Neural crest cell (in vitro differentiated cells): ENCODE measurements around the gene SYK. TPM values are rescaled to one million over a fixed set of nuclear protein-coding genes. Genes with fewer than 3 reads are reported as not detected.
A peak's percentile ranks its signal among the peaks of the same experiment; 100 is the strongest.

ENCODE experiments used
- DNase-seq: peaks from one replicate; pipeline ENCODE4 v3.0.0; 2021; ENCODE audit warnings: low read depth, mixed read lengths, low spot score
- H3K27ac Mint-ChIP-seq: one replicate; pipeline ENCODE4 v1.8.0; 2021; ENCODE audit warnings: mild to moderate bottlenecking, mixed read lengths; ENCODE audit not compliant: unreplicated experiment
- H3K27me3 Mint-ChIP-seq: 2 replicates; pipeline ENCODE4 v1.8.0; 2021; ENCODE audit warnings: low read depth, mild to moderate bottlenecking, mixed read lengths
- H3K36me3 Mint-ChIP-seq: 2 replicates; pipeline ENCODE4 v1.8.0; 2021; ENCODE audit warnings: low read depth, mild to moderate bottlenecking, mixed read lengths
- H3K4me1 Mint-ChIP-seq: 2 replicates; pipeline ENCODE4 v1.8.0; 2021; ENCODE audit warnings: mixed read lengths
- H3K4me3 Mint-ChIP-seq: one replicate; pipeline ENCODE4 v1.8.0; 2021; ENCODE audit warnings: mild to moderate bottlenecking, mixed read lengths
- H3K9me3 Mint-ChIP-seq: 2 replicates; pipeline ENCODE4 v1.8.0; 2021; ENCODE audit warnings: mixed read lengths
- total RNA-seq: library from RNA; stranded (reverse); gene quantifications from 2 replicates; pipeline ENCODE4 v1.2.1, GENCODE V29; 2021
- TF ChIP-seq, protein P1 (sequence below): fragments of 200-600 bp; sonication (generic); conservative IDR thresholded peaks from 2 replicates; pipeline ENCODE4 v1.5.0; 2021; ENCODE audit warnings: antibody characterized with exemption, mild to moderate bottlenecking

The SYK gene
- total RNA-seq, 1 donor from 2014 or later, result 0.98 TPM

DNA sequence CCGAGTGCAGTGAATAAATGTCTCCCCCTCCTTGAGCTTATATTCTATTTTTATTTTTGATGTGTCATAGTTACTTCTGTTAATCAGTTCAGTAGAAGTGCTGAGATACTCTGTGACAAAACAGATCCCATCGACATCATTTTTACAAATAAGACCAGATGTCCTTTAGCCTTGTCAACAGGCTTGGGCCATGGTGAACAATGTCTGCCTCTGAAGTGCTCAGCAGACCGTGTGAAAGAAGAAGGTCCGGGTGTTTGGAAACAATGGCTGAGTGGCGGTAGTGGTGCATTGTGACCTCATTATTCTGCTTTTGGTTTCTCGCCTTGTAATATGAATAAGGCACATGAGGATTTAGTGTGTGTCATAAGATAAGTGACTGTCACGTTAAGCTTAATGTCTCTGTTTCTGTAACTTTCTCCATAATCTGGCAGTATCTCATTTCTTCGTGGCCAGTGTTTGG is 71.2 kb downstream of the SYK start:
- Mint-ChIP-seq H3K4me3 (no peak overlapping the region), H3K36me3 (no peaks in the 10 kb centered on the region), H3K27ac (peak overlapping the region; percentile 37), H3K27me3 (peaks cover 2% of the 10 kb centered on the region), H3K4me1 (peaks cover 8% of the 10 kb centered on the region), H3K9me3 (no peaks in the 10 kb centered on the region)
- DNase-seq, result no peak
- TF ChIP-seq, protein P1, sequence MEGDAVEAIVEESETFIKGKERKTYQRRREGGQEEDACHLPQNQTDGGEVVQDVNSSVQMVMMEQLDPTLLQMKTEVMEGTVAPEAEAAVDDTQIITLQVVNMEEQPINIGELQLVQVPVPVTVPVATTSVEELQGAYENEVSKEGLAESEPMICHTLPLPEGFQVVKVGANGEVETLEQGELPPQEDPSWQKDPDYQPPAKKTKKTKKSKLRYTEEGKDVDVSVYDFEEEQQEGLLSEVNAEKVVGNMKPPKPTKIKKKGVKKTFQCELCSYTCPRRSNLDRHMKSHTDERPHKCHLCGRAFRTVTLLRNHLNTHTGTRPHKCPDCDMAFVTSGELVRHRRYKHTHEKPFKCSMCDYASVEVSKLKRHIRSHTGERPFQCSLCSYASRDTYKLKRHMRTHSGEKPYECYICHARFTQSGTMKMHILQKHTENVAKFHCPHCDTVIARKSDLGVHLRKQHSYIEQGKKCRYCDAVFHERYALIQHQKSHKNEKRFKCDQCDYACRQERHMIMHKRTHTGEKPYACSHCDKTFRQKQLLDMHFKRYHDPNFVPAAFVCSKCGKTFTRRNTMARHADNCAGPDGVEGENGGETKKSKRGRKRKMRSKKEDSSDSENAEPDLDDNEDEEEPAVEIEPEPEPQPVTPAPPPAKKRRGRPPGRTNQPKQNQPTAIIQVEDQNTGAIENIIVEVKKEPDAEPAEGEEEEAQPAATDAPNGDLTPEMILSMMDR, result no peak

DNA sequence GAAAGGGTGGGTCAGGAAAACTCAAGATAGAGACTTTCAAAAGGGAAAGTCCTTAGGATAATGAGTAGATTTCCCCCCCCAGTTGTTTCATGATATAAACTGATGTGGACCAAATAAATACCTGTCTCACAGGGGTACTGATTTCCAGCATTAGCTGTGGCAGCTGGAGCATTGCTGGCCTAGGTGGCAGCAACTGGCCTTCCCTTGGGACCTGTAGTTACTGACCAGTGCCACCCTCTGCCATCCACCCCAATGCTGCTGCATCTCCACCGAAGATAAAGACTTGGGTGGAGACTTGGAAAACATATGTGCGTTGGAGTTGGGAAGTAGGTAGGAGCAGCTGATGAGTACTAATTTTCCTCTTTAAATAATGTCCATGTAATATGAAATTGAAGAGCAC is 71.8 kb downstream of the SYK start:
- Mint-ChIP-seq H3K9me3 (no peaks in the 10 kb centered on the region), H3K4me3 (no peak overlapping the region), H3K27ac (no peak overlapping the region), H3K4me1 (peaks cover 8% of the 10 kb centered on the region), H3K36me3 (no peaks in the 10 kb centered on the region), H3K27me3 (peaks cover 2% of the 10 kb centered on the region)
- TF ChIP-seq, protein P1, result no peak
- no peak for DNase-seq

DNA sequence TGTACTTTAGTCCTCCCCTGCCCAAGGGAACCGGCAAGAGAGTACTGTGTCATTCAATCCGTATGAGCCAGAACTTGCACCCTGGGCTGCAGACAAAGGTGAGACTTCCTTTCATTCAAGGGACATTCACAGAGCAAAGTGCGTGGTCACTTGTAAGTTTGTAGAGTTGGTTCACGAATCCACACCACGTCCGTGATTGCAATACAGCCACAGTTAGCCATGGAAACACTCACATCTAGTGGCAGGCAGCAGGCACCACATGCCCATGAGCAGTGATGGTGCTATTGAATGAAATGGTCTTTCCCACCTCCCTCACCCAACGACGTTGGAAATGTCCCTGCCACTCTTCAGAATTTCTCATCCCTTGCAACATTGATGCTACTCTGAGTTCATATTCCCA is 72.6 kb downstream of the SYK start:
- peaks cover 2% of the 10 kb centered on the region for H3K27me3 Mint-ChIP-seq
- TF ChIP-seq, protein P1, result no peak
- no peaks in the 10 kb centered on the region for H3K9me3 Mint-ChIP-seq
- H3K27ac Mint-ChIP-seq, result no peak overlapping the region
- H3K4me1 Mint-ChIP-seq, result peaks cover 8% of the 10 kb centered on the region
- H3K4me3 Mint-ChIP-seq, result no peak overlapping the region
- DNase-seq, result no peak
- H3K36me3 Mint-ChIP-seq, result no peaks in the 10 kb centered on the region

DNA sequence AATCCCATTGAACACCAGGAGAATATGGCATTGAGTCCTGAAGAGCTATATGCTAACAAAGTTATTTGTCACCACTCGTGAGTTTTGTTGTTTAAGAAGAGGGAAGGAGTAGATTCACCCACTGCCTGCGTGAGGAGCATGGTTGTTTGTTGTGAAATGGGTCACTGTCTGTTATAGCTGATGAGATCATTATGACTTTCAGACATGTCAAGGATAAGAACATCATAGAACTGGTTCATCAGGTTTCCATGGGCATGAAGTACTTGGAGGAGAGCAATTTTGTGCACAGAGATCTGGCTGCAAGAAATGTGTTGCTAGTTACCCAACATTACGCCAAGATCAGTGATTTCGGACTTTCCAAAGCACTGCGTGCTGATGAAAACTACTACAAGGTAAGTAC is 76.9 kb downstream of the SYK start:
- Mint-ChIP-seq H3K27ac (no peak overlapping the region), H3K4me1 (no peaks in the 10 kb centered on the region), H3K4me3 (no peak overlapping the region), H3K9me3 (no peaks in the 10 kb centered on the region), H3K36me3 (no peaks in the 10 kb centered on the region), H3K27me3 (no peaks in the 10 kb centered on the region)
- DNase-seq, result no peak
- TF ChIP-seq, protein P1, result no peak

DNA sequence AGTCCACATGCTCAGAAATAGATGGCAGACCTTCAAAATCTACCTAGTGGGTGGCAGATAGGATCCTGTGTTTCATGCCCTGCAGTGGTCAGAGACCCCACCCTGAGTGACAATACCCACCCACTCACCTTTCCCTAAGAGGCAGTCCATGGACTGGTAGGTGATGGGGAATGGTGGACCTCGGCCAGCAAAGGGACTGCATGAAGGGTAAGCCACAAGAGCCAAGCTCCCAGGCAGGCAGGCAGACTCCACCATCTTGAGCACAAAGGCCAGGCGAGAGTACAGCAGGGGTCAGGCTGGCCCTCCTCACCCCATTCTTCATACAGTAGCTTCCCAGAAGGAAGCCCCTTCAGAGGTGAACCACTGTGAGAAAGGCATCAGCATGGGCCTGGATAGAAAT is 78.4 kb downstream of the SYK start:
- H3K9me3 Mint-ChIP-seq, result no peaks in the 10 kb centered on the region
- DNase-seq, result no peak
- no peaks in the 10 kb centered on the region for H3K27me3 Mint-ChIP-seq
- no peaks in the 10 kb centered on the region for H3K36me3 Mint-ChIP-seq
- no peaks in the 10 kb centered on the region for H3K4me1 Mint-ChIP-seq
- TF ChIP-seq, protein P1, result no peak
- H3K4me3 Mint-ChIP-seq, result no peak overlapping the region
- no peak overlapping the region for H3K27ac Mint-ChIP-seq

DNA sequence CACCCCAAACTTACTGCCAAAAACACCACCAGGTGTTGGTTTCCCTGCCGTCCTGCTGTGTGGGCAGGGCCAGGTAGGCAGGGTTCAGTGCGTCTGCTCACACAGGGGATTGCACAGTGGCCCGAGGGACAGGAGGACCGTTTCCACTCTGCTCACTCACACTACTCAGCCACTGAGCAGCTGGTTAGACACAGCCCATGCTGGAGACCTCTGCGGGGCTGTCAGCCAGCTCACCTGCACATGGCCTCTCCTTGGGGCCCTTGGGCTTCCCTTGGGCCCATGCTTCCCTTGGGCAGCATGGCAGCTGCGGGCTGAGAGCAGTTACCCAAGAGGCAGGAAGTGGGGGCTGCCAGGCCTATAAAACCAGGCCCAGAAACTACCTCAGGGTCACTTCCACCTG is 79.0 kb downstream of the SYK start:
- DNase-seq, result no peak
- TF ChIP-seq, protein P1, result no peak
- no peaks in the 10 kb centered on the region for H3K4me1 Mint-ChIP-seq

More for the DNA sequence above, 79.0 kb downstream of the SYK start:
- Mint-ChIP-seq H3K4me3 (no peak overlapping the region), H3K36me3 (no peaks in the 10 kb centered on the region), H3K27ac (no peak overlapping the region), H3K27me3 (no peaks in the 10 kb centered on the region), H3K9me3 (no peaks in the 10 kb centered on the region)
